GM18858 (cell line): ENCODE data around the gene GSPT1.
A peak's percentile ranks its signal among the peaks of the same experiment; 100 is the strongest.
"Not testable (repeated sequence)": the region's sequence is repeated elsewhere in the genome, so short reads cannot be mapped to it uniquely, and the experiment has no call there.

Experiments
- ATAC-seq: cut with Tn5 transposase; IDR thresholded peaks from one replicate; pipeline ENCODE4 v1.9.1; 2021; ENCODE audit not compliant: unreplicated experiment

Gene GSPT1

DNA sequence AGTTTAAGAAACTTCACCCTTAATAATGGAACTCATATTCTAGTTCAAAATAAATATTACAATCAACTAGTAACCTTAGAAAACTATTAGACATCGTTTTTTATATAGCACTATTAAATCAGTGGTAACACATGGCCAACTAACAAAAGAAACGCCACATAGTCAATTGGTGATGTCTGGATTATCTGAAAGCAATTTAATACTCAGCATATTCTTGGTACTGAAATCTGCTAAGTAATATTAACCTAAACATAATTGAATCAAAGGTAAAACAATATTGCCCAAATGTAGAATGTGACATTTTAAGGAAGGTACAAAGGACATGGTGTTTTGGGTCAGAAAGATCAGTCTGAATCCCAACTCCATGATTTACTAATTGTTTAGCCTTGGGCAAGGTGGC is 53.3 kb downstream of the GSPT1 start:
- ATAC-seq: no peak

DNA sequence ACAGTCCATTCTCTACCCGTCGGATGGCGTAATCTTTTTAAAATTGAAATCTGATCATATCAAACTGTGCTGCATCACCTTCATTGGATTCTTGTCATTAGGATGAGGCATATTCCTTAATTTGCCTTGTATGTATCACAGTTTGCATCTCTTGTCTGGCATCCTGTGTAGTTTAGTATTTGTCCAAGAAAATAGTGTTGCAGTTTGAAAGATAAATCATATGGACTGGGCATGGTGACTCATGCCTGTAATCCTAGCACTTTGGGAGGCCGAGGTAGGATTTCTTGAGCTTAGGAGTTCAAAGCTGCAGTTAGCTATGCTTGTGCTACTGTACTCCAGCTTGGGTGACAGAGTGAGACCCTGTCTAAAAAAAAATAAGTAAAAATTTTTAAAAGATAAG is 58.6 kb downstream of the GSPT1 start:
- no peak for ATAC-seq

DNA sequence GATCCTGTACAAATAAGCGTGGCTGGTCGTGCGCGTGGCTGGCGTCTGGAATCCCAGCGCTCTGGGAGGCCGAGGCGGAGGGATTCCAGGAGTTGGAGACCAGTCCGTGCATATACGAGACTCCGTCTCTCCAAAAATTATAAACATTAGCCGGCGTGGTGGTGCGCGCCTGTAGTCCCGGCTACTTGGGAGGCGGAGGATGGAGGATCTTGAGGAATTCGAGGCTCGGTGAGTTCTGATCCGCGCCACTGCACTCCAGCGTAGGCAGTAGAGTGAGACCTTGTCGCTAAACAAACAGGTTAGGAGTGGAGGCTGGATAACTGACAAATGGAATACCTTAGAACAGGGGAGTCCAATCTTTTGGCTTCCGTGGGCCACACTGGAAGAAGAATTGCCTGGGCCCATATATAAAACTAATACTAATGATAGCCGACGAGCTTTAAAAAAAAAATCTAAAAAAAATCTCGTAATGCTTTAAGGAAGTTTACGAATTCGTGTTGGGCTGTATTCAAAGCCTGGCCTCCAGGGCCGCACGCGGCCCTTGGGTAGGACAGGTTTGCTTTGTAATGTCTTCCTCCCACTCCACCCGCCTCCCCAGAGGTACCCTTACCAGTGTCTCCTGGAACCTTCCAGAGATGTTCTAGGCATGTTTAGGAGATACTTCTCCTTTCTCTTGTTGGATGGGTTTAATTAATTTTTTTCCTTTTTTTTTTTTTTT is 63.5 kb downstream of the GSPT1 start:
- no peak for ATAC-seq

DNA sequence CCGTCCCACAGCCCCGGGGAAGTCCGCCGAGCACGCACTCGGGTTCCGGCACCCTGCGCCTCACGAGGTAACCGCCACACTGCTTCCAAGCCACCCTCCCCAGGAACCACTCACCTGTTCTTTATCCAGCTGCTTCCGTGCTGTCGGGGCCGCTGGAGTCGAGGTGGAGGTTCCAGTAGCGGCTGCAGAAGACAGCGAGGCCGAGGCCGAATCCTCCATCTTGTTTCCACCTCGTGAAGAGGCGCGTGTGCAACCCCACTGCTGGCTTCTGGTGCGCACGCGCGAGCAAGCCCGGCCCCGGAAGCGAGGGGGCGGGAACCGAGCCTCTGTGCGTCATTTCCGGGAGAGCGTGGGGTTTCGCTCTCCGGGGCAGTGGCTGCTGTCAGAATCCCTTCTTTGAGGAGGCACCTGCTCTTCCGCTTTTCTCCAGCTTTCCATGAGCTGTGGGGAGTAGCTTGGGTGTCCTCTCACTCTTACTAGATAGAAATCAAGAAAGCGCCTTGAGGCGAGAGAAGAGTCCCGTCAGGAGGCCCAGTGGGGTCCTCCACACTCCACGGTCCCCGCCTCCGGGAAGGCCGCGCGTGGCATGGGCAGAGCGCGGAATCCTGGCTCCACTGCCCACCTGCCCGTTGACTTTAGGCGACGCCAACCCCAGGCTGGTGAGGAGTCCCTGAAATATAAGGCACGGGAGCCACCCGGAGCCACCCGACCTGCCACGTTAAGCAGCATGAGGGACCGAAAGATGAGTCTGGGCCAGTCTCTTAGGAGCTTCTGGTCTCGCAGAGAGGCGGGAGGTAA is 64.3 kb downstream of the GSPT1 start, which contains the start of gene RSL1D1:
Gene RSL1D1, minus strand, starts transcription at position 249 of the 798 bp plus-strand sequence. Its CDS starts 30 bp downstream, at position 219.
- peak; percentile 62 for ATAC-seq

DNA sequence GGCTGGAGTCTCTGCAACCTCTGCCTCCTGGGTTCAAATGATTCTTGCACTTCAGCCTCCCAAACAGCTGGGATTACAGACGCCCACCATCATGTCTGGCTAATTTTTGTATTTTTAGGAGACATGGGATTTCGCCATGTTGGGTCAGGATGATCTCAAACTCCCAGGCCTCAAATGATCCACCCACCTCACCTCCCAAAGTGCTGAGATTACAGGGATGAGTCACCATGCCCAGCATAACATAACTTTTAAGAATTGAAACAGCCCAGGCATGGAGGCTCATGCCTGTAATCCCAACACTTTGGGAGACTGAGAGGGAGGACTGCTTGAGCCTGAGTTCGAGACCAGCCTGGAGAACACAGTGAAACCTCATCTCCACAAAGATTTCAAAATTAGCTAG is 66.9 kb downstream of the GSPT1 start:
- ATAC-seq: no peak

DNA sequence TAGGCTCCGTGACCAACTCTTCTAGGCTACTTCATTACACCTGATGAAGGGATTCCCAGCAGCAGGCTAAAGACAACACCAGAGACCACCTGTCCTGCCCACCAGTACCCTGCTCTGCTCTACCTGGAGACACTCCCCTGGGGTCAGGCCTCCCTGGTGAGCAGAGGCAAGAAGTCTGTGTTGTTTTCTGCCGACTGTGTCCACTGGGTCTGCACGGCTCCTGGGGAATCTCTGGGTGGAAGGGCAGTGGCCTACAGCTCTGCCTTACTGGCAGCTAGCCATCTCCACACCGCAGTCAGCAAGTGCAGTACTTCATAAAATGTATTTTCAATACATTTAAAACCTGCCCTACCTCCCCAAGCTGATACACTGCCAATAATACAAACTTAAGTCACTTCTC is 71.3 kb downstream of the GSPT1 start:
- ATAC-seq: no peak

DNA sequence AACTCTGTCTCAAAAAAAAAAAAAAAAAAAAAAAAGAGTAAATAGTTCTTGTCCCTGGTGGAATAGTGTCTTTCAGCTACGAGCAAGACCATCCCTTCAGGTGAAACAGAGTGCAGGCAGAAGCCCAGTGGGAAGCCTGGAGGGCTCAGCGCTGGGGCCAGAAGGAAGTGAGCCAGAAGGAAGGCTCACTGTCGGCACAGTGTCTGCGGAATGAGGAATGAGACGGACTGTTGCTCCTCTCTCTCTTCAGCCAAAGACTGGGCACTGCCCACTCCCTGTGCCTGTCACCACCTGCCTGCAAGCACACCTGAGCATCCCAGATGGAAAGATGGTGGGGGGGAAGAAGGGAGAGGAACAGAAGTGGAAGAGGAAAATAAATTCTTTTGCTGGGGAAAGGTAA is 71.9 kb downstream of the GSPT1 start:
- no peak for ATAC-seq

DNA sequence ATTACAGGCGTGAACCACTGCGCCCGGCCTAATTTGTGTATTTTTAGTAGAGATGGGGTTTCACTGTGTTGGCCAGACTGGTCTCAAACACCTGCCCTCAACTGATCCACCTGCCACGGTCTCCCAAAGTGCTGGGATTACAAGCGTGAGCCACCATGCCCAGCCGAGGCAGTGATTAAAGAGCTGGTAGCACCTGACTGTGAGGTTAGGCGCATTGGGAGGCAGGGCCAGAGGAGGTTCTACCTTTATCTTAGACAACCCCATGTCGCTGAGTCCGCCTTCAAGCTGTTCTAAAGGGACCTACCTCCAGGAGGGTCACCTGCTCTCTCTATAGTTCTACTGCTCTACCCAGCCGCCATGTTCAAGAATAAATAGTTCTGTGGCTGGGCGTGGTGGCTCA is 72.5 kb downstream of the GSPT1 start:
- no peak for ATAC-seq

DNA sequence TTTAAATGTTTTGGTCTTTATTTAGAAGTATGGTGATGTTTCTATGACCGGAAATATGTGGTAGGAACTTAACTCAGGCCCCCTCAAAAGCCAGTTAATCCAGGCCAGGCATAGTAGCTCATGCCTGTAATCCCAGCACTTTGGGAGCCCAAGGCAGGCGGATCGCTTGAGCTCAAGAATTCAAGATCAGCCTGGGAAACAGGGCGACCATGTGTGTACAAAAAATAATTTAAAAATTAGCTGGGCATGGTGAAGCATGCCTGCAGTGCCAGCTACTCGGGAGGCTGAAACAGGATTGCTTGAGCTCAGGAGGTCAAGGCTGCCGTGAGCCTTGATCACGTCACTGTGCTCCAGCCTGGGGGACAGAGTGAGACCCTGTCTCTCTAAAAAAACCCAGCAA is 74.7 kb downstream of the GSPT1 start:
- no peak for ATAC-seq

DNA sequence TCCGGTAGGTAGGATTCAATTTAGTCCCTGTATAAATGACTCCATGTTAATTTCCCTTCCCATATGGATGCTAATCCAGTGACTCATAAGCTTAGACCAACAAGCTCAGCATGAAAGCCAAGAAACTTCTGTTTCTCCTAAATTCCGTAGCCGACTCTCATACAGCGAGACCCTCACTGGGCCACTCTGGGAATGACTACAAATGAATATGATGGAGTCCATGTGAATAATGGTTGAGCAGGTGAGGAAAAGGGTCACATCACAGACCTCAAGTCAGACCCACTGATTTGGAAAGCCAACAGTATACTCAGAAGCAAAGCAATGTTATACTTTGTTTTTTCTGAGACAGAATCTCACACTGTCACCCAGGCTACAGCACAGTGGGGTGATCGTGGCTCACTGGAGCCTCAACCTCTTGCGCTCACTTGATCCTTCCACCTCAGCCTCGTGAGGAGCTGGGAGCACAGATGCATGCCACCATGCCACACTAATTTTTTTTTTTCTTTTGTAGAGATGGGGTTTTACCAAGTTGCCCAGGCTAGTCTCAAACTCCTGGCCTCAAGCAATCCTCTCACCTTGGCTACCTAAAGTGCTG is 79.0 kb downstream of the GSPT1 start:
- ATAC-seq: no peak

DNA sequence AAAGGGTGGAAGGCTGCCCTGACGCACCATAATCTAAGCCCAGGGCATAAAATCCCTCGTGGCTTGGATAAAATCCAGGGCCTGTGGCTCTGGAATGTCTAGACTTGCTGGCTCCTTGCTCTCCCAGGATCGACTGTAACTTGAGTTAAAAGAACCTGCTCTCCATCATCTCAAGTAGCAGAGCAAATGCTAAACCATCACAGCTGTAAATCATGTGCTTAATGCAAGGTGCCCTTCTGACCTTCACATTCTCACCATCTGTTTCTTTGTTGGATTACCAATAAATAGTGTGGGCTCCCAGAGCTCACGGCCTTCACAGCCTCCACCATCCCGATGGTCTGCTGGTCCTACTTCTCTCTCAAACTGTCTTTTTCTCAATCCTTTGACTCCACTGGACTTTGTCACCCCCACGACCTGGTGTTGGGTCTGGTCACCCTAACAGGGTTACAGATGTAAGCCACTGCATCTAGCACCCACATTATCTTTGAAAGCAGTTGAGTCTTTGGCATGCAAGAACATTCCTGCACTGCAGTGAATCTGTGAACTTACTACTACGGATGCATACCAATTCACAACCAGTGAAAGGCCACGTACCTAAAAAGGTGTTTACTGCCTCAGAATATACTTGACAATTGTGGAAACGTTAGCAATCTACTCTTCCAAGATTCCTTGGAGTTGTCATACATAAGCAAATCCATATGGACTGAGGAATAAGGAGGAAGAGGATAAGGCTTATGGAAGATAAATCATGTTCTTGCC is 79.7 kb downstream of the GSPT1 start:
- no peak for ATAC-seq

DNA sequence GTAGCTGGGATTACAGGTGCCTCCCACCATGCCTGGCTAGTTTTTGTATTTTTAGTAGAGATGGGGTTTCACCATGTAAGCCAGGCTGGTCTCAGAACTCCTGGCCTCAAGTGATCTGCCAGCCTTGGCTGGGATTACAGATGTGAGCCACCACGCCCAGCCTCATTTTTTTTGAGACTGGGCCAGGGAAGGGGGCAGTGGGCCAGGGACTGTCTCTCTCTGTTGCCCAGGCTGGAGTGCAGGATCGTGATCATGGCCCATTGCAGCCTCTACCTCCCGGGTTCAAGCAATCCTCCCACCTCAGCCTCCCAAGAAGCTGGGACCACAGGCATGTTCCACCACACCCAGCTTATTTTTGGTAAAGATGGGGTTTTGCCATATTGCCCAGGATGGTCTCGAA is 80.4 kb downstream of the GSPT1 start:
- ATAC-seq: no peak

DNA sequence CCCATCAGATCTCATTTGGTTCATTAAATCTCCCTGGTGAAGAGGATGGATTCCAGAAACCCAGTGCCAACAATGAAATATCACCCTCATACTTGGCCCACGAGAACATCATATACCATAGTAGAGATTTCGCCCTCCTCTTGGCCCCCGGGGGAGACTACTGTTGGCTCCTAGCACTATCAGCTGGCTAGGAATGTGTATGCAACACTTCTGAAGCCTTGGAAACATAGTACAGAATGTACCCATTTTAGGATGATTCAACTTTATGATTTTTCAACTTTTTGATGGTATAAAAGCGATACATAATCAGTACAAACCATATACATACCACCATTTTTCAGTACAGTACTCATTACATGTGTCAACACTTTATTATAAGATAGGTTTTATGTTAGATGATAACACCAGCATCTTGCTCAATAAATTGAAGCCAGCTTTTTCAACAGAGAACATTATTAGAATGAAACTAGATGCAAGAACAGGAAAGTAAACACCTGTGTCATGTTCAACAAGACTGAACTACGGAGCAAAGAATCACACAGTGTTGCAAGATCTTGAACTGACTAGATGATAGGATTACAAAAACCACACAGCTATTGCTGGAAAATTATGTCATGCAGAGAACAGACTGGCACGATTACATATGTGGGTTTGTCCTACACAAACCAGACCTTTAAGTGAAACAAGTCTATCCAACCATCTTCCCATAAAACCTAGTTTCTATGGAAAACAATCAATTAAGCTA is 81.6 kb downstream of the GSPT1 start:
- ATAC-seq: no peak

DNA sequence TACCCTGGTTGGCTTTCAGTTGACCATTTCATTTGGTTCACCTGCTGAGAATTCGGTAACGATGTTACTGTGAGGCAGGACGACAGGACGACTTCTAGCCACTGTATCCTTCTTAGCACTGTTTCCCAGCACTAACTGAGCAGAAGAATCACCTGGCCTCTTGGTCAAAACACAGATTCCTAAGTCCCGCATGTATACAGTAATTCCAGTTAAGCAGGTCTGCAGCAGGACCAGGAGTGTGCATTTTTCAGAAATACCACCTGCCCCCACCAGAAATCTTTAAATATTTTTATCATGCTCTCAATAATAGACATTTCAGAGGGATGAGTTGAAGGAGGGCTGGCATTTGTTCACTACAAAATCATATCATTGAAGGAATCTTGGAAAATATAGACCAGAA is 87.1 kb downstream of the GSPT1 start:
- ATAC-seq: no peak

DNA sequence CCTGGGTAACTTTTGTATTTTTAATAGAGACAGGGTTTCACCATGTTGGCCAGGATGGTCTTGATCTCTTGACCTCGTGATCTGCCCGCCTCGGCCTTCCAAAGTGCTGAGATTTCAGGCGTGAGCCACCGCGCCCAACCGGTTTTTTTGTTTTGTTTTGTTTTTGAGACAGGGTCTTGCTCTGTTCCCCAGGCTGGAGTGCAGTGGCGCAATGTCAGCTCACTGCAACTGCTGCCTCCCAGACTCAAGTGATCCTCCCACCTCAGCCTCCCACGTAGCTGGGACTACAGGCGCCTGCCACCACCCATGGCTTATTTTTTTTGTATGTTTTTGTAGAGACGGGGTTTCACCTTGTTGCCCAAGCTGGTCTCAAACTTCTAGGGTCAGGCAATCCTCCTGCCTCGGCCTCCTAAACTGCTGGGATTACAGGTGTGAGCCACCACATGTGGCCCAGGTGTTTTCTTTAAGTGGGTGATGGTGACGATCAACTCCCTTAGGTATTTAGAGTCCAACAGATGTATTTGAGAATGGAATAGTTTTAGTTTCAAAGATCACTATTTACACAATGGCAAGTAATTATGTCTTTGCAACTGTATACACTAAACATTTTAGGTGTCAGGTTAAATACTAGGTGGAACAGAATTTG is 90.1 kb downstream of the GSPT1 start:
- not testable (repeated sequence) for ATAC-seq

DNA sequence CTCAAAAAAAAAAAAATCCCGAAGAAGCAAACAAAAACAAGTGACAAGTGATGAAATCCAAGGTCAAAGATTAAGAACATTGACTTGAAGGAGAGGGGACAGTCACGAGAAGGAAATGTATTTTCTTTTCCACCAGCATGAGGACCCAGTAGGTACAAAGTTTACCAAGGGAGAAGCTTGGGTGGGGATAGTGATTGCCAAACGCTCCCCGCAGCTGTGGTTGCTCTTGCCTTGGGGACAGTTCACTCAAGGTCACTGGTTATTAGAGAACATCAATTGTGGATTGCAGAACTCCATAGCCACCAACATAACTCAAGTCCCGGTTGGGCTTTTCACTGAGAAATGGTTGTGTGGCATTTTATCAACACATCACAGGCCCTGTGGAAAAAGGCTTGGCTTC is 91.4 kb downstream of the GSPT1 start:
- no peak for ATAC-seq

DNA sequence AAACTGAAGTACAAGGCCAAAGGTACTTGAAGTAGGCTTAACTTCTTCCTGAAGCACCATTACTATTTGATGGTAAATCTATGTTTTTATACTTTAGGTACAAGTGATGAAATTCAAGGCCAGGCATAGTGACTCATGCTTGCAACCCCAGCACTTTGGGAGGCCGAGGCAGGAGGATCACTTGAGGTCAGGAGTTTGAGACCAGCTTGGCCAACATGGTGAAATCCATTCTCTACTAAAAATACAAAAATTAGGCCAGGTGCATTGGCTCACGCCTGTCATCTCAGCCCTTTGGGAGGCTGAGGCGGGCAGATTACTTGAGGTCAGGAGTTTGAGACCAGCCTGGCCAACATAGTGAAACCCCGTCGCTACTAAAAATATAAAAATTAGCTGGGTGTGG is 92.1 kb downstream of the GSPT1 start:
- ATAC-seq: not testable (repeated sequence)

DNA sequence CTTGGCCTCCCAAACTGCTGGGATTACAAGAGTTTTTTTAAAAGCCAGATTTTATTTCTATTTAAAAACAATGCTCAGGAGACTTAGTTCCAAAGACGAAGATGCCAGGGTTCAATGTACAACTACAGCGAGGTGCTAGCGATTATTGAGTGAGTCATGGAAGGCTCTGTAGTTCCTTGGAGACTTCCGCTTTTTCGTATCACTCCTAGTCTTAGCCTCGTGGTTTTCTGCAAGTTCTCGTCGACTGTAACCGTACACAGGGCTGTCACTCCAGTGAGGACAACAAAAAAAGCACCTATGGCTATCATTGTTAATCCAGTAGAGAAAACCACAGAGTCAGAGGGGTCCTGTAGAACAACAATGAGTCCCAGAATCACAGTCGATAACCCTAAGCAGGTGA is 96.0 kb downstream of the GSPT1 start:
- no peak for ATAC-seq

DNA sequence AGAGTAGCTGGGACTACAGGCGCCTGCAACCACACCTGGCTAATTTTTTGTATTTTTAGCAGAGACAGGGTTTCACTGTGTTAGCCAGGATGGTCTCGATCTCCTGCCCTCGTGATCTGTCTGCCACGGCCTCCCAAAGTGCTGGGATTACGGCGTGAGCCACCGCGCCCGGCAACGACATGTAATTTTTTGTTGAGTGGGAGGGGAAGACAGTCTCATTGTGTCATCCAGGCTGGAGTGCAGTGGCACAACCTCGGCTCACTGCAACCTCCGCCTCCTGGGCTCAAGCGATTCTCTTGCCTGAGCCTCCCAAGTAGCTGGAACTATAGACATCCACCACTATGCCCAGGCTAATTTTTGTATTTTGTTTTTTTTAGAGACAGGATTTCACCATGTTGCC is 96.8 kb downstream of the GSPT1 start:
- ATAC-seq: not testable (repeated sequence)
